GM21390 (cell line): ENCODE data around the gene BMP6.

Experiments used
- ATAC-seq: cut with Tn5 transposase; IDR thresholded peaks from one replicate; pipeline ENCODE4 v1.9.1; 2021; ENCODE audit not compliant: unreplicated experiment

Gene BMP6

DNA sequence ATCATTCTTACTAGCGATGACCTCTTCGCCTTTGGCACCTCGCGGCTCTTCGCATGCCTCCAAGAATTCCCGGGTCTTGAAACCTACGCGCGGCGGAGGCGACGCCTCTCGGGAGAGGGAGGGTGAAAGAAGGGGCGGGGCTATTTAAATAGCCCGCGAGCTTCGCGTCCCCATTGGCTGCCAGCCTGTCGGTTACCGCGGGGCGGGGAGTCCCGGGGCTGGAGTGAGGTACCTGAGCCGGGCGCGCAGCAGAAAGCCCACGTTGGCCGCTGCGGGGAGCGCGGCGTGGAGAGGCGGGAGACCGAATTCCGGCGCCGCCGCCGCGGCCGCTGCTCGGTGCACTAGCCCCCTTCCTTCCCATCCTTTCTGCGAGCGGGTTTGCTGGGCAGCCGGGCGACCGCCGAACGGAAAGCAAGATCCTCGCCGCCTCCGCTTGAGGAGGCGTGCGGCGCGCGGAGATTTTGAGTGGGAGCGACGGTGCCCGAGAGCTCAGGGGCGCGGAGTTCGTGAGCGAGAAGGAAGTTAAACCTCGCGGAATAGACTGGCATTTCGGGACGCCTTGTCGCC, at the start of gene BMP6:
TSS of gene BMP6 (plus strand) at position 251 of the 567 bp plus-strand sequence. CDS start 857 bp downstream, outside the sequence.
- ATAC-seq = peak; percentile 66

DNA sequence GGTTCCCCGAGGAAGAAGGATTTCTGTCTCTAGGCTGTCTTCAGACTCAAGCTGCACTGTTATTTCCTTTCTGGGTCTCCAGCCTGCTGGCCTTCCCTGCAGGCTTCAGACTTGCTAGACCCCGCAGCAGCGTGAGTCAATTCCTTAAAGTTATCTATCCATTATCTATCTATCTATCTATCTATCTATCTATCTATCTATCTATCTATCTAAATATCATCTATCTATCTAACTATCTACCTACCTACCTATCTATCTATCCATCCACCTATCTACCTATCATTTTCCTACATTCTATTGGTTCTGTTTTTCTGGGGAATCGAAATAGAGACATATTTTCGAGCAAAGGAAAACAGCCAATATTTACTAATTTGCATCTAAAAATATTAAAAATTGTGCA, 48.7 kb upstream of the BMP6 start:
- ATAC-seq = no peak

DNA sequence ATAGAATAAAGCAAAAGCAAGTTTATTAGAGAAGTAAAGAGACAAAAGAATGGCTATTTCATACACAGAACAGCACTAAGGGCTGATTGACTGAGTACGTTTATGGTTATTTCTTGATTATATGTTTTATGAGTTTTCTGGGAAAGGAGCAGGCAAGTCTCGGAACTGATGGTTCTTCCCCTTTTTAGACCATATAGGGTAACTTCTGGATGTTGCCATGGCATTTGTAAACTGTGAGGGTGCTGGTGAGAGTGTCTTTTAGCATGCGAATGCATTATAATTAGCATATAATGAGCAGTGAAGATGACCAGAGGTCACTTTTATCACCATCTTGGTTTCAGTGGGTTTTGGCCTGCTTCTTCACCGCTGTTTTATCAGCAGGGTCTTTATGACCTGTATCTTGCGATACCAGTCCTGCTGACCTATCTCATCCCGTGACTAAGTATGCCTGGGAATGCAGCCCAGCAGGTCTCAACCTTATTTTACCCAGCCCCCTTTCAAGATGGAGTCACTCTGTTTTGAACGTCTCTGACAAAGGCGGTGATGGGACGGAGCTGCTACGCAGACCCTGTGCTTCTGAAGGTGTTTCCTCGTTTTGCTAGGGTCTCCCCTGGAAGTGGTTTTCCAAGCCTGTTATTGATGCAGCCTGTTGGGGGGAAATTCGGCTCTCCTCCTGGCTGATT, 45.4 kb upstream of the BMP6 start:
- ATAC-seq = no peak

DNA sequence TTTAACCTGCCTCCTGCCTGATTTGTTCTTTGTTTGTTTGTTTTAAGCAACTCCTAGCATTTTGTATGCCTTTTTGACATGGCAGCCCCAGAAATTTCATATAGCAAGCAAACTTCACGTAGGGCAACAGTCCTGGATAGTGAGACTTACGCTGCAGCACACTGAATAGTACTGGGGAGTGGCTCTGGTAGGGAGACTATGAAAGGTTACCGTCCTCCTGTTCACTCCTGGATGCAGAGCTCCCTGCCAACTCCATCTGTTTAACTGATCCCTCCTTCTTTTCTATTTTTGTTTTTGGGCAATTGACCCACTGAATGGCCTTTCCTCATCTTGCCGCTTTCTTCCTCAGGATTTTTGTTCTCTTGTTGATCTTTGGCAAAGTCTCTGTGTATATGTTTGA, 44.5 kb upstream of the BMP6 start:
- ATAC-seq = no peak

DNA sequence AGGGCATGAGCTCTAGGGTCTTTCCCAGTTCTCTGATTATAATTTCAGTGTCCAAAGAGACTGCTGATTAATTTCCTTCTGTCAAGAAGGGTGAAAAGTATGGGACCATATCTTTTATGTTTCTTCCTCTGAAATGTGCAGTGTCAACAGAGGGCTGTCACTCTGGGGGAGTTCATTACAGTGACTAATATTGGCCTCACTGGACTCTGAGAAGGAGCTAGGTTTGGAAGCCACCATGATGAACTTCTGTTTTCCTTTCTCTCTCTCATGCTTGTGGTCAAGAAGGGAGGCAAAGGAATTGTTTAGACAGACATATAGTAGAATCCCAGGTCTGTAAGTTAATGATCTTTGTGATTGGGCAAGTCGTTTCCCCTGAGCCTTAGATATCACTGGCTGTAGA, 41.8 kb upstream of the BMP6 start:
- no peak for ATAC-seq

DNA sequence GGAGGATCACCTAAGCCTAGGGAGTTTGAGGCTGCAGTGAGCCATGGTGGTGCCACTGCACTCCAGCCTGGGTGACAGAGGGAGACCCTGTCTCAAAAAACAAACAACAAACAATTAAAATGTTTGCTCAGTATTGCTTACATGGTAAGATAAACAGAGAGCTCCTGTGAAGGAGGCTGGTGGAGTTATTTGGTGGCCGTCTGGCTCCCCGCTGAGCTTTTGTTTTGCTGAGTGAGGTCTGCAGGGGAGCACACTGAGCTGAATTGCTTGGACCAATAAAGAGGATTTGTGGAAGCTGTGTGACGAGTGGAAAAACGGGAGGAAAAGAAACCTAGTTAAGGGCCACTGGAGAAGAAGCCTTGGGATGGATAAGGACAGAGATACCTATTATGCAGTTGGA, 41.1 kb upstream of the BMP6 start:
- ATAC-seq = no peak

DNA sequence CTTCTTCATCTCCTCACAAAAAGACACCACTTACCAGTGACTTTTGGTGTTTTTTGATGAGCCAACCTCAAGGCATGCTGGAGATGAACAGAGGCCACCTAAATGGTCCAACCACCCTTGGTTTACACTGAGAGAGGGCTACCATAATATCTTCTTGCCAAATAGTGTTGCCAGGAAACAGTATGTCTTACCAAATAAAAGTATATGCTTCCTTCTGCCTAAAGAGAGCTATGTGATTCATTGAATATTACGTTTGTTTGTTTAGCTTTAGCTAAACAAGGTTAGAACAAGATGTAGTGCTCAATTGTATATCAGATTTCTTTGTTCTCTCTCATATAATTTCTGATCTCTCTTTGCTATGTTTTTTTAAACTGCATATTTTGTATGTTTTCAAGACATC, 40.6 kb upstream of the BMP6 start:
- ATAC-seq = no peak

DNA sequence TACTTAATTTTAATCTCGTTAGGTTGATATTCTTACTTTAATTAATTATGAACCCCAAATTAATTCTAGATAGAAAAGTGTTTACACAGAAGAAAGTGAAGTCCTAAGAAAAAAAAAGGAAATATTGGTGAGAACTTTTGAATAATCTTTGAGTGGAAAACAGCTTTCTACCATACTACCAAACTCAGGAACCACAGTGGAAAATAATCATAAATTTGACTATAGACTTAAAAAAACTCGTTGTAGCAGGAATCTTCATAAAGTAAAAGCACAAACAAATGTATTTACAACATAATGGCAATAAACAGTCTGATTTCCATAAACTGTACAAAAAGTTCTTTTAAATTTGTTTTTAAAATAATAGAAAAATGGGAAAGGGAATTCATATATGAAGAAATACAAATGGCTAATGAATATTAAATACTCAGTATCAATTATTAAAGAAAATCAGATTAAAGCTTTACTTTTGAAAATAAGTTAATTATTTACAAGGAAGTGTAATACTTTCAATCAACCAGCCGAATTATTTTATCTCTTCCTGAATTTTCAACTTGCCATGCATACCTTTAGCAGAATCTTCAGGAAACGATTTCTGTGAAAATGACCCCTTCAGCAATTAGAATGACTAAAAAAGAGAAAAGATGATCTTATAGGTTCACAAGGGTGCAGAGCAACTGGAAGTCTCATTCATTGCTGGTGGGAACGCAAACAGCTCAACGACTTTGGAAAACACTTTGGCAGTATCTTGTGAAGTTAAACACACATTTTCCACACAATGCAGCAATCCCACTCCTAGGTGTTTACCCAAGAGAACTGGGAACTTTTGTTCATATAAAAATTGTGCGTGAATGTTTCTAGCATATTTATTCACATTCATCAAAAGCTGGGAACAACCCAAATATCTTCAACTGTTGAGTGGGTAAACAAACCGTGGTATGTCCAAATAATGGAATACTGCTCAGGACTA, 38.5 kb upstream of the BMP6 start:
- no peak for ATAC-seq

DNA sequence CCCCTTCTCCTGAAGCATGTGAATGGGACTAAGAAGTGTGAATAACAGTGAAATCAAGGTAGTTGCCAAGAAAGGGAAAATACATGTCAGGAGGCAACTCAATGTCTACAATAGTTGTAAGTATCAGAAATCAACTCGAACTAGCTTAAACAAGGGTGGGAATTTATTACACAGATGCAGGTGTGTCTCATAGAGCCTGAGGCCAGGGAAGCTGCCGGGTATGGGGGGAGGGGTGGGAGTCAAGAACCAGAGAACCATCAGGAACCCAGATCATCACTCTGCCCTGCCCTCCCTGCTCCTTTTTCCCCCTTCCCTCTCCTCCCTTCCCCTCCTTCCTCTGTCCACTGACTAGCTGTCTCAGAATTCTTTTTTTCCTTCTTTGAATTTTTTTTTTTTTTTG, 34.9 kb upstream of the BMP6 start:
- ATAC-seq = no peak

DNA sequence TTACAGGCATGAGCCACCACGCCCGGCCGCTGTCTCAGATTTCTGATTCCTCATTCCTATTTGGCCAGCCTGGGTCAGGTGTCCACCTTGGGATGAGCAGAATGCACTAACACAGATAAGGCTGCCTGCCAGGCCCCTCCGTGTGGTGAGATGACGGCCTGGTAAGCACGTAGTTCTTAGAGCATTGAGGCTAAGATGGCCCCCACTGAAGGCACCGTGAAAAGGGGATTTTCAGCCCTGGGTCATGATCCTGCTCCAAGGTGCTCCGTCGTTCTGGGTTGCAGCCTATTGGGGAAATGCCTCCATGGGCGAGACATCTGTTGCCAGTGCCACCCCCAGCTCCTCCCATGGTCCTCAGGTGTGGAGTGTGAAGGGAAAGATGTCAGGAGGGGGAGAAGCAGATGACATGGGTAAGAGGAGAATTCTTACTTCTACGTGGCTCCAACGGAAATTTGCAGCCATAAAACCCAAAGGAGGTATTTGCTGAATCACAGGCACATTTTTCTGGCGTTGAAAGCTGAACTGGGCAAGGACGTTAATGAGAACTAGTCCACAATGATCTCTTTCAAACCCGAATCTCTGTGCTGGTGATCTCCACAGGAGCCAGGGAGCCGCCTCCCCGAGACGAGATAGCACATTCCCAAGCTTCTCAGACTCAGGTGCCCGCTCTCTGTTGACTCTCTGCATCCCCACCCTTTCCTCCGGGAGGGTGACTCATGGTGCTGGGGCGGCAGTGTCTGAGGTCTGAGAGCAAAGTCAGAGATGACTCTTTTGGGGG, 34.0 kb upstream of the BMP6 start:
- ATAC-seq = no peak

DNA sequence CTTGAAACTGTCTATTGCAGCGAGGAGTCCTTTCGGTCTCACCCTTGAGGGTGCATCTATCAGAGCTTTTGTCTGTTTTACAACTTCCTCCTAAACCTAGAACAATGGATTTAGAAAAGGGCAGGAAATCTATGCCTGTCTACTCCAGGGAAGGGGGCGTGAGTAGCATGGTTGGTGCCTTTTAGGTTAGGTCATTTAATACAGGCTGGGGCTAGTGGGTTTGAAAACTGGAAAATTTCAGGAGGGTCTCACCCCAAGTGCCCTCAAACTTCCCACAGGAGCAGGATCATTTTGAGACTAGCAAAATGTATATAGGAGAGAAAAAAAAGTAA, 33.5 kb upstream of the BMP6 start:
- ATAC-seq = no peak

DNA sequence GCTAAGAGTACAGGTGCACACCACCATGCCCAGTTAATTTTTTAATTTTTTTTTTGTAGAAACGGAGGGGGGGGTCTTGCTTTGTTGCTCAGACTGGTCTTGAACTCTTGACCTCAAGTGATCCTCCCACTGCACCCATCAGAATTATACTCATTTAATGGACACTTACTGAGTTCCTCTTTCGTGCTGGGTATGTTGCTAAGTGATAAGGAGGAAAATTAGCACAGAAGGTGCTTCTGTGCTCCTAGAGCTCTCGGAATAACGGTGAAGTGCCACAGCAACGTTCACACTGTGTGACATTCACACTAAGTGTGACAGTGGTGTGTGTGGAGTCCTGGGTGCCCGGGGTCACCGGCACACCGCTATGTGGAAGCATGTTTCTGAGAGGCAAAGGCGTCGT, 32.1 kb upstream of the BMP6 start:
- no peak for ATAC-seq

DNA sequence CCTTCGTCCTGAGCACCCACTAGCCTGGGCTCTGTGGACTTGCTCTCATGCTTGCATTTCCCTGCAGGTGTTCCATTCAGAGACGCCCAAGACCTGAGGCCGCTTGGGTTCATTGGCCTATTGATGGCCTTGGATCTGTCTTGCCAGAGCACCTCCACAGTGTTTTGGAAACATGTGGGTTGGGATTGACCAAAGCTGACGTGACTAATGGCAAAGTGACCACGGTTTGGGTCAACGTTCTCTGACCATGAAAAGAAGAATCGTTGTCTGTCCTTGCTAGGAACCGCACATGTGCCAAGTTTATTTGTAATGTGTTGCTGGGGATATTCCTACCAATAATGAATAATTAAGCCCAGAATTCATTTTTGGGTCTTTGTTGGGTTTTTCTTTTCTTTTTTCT, 29.8 kb upstream of the BMP6 start:
- no peak for ATAC-seq

DNA sequence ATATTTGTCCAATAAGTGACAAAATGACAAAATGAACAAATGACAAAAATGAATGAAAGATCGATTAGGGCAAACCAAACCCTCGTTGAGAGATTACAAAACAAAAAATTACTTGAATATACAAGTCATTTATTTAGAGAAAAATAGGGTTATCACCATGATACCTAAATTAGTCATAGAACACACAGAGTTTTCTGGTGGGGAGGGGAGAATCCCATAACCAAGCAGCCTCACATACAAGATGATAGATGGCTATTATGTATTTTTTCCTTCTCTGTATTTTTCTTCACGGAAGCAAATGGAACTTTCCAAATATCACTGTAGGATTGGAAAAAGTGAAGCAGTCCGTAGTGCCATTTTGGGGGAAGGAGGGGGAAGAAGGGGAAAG, 28.5 kb upstream of the BMP6 start:
- no peak for ATAC-seq

DNA sequence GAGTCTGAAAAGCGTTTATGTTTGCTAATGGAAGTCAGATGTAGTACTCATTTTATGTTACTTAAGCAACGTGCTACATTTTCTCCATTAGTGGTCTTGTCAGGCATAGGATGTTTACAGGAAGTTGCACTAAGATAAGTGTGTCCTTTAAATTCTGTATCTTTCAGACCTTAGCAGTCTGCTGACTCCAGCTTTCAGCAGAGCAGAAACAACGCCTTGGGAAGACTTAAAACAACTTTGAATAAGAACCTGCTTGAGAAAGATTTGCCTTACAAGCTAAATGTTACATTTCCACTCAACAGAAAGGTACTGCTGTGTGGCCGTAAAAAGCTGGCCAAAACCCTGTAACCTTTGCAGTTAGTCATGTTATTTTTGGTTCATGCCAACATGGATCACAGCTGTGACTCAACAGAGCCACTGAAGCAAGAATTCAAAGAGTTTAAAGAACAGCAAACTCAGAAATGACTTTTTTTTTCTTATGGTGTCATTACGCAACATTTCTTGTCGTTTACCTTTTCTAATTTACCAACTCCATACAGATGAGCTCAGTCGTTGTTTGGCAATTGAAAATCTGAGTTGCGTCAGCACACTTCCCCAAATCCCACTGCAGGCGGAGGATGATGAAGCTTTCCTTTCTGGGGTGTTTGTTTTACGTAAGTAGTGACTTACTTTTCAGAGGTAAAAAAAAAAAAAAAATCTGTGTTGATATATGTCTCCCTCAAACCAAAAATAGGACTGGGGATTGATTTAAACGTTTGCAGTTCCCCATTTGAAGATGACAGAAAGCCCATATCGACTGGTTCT, 27.9 kb upstream of the BMP6 start:
- ATAC-seq = no peak

DNA sequence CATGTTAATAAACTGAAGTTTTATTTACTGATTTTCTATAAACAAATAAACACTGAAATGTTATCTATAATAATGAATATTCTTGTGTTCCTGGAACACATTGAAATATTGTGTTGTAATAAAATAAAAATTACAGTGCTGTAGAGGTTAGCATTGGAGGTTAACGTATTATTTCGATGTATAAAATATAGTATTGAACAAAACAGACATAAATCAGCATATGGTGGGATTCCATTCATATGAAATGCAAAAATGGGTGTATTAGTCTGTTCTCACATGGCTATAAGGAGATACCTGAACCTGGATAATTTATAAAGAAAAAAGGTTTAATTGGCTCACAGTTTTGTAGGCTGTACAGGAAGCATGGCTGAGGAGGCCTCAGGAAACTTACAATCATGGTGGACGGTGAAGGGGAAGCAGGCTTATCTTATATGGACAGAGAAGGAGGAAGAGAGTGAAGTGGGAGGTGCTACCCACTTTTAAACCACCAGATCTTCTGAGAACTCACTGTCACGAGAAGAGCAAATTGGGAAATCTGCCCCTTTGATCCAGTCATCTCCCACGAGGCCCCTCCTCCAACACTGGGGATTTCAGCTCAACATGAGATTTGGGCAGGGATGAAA, 24.6 kb upstream of the BMP6 start:
- ATAC-seq = no peak

DNA sequence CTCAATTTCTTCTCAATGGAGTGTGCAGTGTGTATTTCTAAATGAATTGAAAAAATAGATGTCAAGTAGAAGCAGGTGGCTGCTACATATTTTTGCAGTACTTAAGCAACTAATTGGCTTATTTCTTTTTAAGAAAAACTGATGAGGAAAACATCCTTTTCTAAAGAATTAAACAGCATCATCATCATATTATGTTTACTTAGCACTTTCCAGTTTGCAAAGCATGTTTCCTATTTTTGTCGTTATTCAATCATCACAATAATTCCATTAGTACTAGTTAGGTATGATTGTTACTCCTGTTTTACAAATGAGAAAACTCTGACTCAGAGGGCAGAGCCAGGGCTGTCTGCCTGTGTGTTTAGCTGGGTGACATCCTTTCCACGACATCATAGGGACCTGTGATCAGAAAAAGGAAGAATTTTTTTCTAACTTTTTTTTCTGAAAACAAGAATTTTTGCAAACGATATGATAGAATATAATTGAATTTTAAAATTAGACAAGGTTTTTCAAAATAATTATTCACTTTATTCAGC, 22.7 kb upstream of the BMP6 start:
- no peak for ATAC-seq

DNA sequence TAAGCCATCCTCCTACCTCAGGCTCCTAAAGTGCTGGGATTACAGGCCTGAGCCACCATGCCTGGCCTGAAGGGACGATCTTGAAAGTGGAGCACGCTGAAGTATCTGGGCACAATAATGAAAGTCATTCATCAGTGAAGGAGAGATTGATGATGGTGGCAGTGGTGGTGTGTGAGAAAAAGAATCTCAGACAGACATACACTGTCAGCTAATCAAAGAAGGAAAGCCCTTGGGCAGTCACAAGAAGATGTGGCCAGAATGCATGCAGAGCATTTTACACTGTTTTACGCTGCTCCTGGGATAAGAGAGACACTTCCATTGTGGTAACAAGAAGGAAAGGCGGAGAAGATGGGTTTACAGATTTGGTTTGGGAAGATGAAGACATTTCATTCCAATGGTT, 20.4 kb upstream of the BMP6 start:
- ATAC-seq = no peak

DNA sequence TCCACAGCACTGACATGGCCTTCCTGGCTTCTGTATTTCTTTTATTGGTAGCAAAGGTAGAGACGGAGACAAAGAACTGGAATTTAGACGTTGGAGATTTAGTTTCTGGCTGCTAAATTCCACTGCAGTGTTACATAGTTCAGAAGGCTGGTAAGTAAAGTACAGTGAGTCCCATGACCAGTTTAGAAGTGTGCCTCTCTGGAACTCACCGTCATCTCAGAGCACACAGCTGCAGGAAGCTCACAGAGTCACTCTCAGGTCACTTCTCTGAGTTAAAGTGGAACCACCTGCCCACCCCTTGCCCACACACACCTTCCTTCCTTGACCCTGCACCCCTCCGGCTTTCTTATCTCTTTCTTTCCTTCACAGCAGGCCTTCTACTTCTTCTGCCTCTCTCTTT, 19.6 kb upstream of the BMP6 start:
- no peak for ATAC-seq

DNA sequence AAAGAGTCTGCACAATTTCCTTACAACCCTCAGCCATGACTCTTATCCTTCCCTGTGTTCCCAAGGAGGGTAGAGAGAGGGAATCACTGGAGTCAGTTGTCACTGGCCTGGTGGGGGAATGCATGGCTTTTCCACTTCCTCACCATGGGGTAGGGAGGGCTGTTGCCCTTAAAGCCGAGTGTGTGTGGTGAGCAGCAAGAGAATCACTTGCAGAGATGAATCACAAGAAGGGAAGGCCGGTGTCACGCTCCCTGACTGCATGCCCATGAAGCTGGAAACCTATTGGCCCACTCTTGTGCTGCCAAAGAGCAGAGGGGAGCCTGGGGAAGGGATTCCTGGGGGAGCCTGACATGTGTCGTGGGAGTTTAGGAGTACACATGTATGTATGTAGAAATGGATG, 18.1 kb upstream of the BMP6 start:
- no peak for ATAC-seq
